Middle frontal gyrus (tissue), 1 donor: ENCODE data around the gene TCF19.
A peak's percentile ranks its signal among the peaks of the same experiment; 100 is the strongest.

ENCODE experiments used
- DNase-seq: peaks from one replicate; pipeline ENCODE4 v3.0.0-alpha.2; 2015; ENCODE audit warnings: low spot score; ENCODE audit errors: extremely low spot score

Gene TCF19

GRCh38 chr6:31158140-31158862, at the start of gene TCF19:
TCF19 (plus strand) TSS chr6:31158589; CDS start chr6:31159470, 881 bp downstream.
- peak; percentile 95 for DNase-seq

- no peak for DNase-seq
These were observed 47.4 kb upstream of the TCF19 start for GRCh38 chr6:31110825-31111582.

- no peak for DNase-seq
These were observed 46.7 kb upstream of the TCF19 start for GRCh38 chr6:31111712-31112111.

GRCh38 chr6:31112478-31112877, 45.9 kb upstream of the TCF19 start, which contains the start of gene C6orf15:
C6orf15 (minus strand) TSS chr6:31112575; CDS start chr6:31112555, 20 bp downstream.
- DNase-seq: no peak

GRCh38 chr6:31113861-31114540, 44.4 kb upstream of the TCF19 start:
- no peak for DNase-seq

GRCh38 chr6:31114541-31114878, 43.9 kb upstream of the TCF19 start, which contains the start of gene PSORS1C1:
PSORS1C1 (plus strand) TSS chr6:31114800; CDS start chr6:31129633, 14,833 bp downstream.
- DNase-seq: no peak

- no peak for DNase-seq
These were observed 43.2 kb upstream of the TCF19 start for GRCh38 chr6:31114970-31115849.

- no peak for DNase-seq
These were observed 42.3 kb upstream of the TCF19 start for GRCh38 chr6:31115941-31116560.

- DNase-seq: no peak
These were observed 41.6 kb upstream of the TCF19 start for GRCh38 chr6:31116661-31117385.

- no peak for DNase-seq
These were observed 40.2 kb upstream of the TCF19 start for GRCh38 chr6:31118178-31118577.

GRCh38 chr6:31120151-31120915, 38.1 kb upstream of the TCF19 start, which contains the start of gene CDSN:
CDSN (minus strand) TSS chr6:31120446; CDS start chr6:31120419, 27 bp downstream.
- DNase-seq: no peak

- DNase-seq: no peak
These were observed 37.1 kb upstream of the TCF19 start for GRCh38 chr6:31121131-31121790.

GRCh38 chr6:31122791-31123706, 35.3 kb upstream of the TCF19 start:
- DNase-seq: no peak

- DNase-seq: no peak
These were observed 33.2 kb upstream of the TCF19 start for GRCh38 chr6:31125162-31125561.

- DNase-seq: no peak
These were observed 32.6 kb upstream of the TCF19 start for GRCh38 chr6:31125586-31126363.

- no peak for DNase-seq
These were observed 31.8 kb upstream of the TCF19 start for GRCh38 chr6:31126396-31127175.
